CD4-positive, alpha-beta T cell treated with Interleukin-15 for 4 hours (primary cell): ENCODE data around the gene BUB1B.
A peak's percentile ranks its signal among the peaks of the same experiment; 100 is the strongest.

Experiments used
- DNase-seq: peaks from one replicate; pipeline ENCODE4 v3.0.0-alpha.2; 2020; ENCODE audit warnings: low spot score

Gene BUB1B

GRCh38 chr15:40183636-40184463, 23.0 kb downstream of the BUB1B start:
- no peak for DNase-seq

- no peak for DNase-seq
Measured at GRCh38 chr15:40190591-40190990, 29.7 kb downstream of the BUB1B start.

- DNase-seq, result no peak
Measured at GRCh38 chr15:40192942-40193341, 32.1 kb downstream of the BUB1B start.

GRCh38 chr15:40197434-40197833, 36.6 kb downstream of the BUB1B start:
- peak; percentile 22 for DNase-seq

- DNase-seq, result no peak
Measured at GRCh38 chr15:40198355-40199085, 37.7 kb downstream of the BUB1B start.

DNA sequence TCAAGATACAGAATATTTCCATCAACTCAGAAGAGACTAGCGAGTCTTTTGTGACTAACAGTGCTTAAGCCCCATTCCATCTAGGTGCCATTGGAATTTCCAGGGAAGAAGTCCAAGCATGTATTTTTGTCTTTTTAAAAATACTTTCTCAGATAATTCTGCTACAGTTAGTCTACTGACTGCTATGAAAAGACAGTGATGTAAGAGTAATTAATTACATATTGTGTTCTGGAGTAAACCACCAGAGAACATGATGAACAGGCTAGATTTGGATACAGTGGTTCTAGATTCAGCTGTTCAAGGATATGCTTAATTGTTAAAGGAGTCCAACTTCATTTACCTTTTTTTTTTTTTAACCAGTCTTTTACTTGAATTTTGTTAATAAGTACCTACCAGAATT, 43.2 kb downstream of the BUB1B start:
- no peak for DNase-seq

GRCh38 chr15:40217166-40217824, 56.4 kb downstream of the BUB1B start:
- peak; percentile 82 for DNase-seq

DNA sequence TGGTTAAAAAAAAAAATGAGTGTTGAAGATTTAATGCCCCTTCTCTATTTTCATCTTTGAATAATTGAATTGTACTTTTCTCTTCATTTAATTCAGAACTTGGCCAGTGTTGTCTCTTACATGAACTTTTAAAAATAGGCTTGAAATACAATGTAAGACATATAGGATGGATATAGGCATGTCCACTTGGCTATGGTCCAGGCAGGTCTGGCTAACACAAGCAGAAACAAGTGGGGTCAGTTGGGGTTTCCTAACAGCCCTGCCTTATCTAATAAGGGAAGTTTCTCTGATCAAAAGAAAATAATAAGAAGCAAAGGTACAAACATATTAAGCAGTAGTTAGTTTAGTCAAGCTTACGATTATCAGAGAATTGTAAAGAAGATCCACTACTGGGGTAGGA, 58.9 kb downstream of the BUB1B start:
- DNase-seq, result no peak

- DNase-seq, result no peak
Measured at GRCh38 chr15:40222131-40222530, 61.3 kb downstream of the BUB1B start.

DNA sequence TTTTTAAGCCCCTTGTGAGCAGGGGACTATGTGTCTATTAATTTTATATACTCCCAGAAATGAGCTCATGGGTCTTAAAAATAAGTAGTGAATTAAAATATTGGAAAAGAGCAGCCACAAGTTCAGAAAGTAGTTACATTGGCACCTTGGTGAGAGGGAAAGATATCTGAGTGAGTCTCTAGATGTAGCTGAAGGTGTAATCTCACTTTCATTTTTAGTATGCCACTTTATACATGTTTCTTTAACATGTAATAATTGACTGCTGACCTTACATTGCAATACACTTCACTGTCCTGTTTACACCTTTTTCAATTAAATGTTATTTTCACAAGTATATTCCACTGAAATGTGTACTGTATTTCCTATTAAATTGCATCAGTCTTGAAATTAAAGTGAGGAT, 65.9 kb downstream of the BUB1B start:
- no peak for DNase-seq

- DNase-seq, result no peak
Measured at GRCh38 chr15:40229316-40229715, 68.4 kb downstream of the BUB1B start.

- DNase-seq, result no peak
Measured at GRCh38 chr15:40229956-40230355, 69.1 kb downstream of the BUB1B start.

DNA sequence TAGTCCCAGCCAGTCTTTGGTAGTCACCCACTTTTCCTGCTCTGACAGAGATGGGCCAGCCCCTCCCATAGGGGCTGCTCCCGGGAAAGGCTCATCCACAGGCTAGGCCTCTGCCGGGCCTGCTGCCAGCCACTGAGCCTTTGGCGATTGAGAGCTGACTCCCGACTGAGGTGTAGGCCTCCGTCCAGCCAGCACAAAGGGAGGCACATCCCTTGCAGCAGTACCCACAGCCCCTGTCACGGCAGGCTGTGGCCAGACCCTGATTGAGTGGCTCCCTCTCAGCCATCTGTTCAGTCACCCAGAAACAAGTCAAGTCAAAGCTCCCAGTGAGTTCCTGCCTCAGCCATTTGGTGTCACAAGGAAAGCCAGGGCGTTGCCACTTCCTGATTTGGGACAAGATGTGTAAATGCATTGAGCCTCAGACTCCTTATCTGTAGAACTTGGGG, 71.8 kb downstream of the BUB1B start:
- no peak for DNase-seq

DNA sequence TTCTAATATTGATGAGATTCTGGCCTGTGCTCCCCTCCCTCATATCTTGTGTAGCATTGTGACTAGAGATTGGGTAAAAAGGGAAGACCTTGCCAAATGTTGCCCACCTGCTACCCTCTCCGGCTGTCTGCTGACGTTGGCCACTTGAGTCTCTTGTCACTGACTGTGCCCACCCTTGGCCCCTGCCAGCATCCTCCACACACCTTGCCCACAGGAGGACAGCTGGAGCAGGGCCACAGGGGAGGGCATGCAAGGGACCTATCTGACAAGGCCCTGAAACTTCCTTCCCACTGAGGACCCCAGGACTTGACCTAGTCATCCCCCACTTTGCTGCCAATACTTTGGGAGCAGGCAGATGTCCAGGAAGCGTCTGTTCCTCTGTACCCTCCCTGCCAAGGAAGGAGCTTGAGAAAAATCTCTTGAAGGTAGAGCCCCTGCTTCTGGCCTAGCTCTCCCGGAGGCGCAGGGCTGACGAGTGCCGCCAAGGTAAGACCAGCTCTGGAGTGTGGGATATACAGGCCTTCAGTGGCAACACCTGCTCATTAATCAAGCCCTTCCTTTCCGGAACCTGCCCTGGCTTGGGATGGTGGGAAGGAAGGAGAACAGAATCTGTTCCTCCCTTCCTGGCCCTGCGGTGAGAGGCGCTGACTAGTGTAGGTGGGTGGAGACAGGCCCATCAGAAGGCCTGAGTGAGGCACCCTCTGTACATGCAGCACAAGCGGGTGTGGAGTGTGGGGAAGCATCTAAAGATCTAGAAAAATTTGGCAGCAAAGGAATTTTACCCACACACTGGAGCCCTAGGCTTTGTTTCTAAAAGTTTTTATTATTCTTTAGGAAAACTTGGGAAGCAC, 73.1 kb downstream of the BUB1B start:
- no peak for DNase-seq

GRCh38 chr15:40234783-40235182, 73.9 kb downstream of the BUB1B start:
- no peak for DNase-seq

DNA sequence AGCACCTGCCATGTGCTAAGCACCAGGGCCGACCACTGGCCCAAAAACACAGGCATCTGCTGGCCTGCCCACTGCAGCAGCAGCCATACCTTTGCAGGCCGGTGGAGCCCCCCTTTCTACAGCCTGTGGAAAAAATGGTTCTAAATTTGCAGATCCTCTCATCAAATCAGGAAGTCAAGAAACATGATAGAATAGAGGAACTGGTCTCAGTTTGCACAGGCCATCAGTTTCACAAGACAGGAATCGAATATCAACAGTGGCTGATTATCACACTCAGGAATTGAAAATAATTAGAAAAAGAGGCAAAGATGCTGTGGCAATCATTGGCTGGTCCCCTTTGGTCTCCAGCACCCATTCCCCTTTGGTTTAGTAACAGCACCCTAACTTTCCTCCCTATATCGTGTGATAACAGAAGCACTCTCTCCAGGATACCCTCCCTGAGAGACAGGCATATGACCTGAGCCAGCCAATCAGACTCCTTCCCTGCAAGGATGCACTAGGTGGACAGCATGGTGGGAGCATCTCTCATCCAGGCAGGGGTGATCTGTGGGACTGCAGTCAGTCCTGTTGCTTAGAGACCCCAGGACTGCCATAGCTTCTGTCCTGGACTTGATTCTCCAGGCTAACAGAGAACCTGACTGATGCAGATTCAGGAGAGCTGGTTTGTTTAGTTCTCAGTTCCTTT, 74.5 kb downstream of the BUB1B start:
- no peak for DNase-seq

DNA sequence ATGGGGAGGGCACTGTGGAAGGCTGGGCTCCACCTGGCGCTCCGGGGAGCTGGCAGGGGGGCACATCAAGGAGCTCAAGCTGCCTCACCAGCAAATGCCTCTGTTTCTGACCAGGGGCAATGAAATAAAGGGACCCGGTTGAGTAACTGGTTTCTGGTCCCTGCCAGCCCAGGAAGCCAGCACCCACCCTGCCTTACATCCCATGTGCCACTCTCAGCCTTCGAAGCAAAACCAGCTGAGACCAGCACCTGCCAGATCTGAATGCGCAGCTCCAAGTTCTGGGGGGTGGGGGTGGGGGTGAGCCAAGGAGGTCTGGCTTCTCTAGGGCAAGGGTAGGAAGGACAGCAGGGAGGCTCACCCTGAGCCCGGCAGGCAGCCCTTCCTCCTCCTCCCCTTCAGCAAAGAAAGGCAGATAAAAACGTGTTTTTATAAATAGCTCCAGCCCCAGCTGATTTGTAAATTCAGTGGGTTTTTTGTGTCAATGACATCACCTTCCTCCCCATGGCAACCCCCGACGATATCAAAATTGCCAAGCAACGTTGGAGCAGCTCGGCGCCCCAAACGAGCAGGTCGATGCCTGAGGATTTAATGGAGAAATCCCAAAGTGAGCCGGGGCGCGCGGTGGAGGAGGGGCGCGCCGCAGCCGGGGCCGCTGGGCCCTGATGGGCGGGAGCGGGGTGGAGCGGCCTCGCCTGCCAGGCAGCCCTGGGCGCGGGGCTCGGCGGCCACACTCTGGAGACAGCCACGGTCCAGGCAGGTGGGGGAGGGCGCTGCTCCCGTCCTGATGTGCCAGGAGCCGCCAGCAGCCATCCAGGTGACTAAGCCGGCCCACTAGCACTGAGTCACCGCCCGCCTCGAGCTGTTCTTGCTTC, 77.9 kb downstream of the BUB1B start, which contains the start of gene PAK6:
PAK6 (plus strand) TSS at position 532 of the 872 bp plus-strand sequence. CDS start 25,723 bp downstream, outside the sequence.
- DNase-seq, result peak; percentile 6

- no peak for DNase-seq
Measured at GRCh38 chr15:40239404-40239692, 78.5 kb downstream of the BUB1B start.

- no peak for DNase-seq
Measured at GRCh38 chr15:40239693-40240618, 79.1 kb downstream of the BUB1B start.
